GM12878 (cell line): ENCODE data around the gene XRCC4. TPM values are rescaled to one million over a fixed set of nuclear protein-coding genes. Genes with fewer than 3 reads are reported as not detected.

Experiments used
- ATAC-seq: fragments of 200-7000 bp; cut with Tn5 transposase; 3 replicates; pipeline ENCODE4 v1.9.1; 2020; ENCODE audit warnings: mild to moderate bottlenecking, moderate library complexity
- BruUV-seq: library from RNA; stranded (reverse); fragments of 400-500 nt; replicated peaks from 2 replicates; lab custom pipeline; 2021; lab: Mats Ljungman, UMichigan
- CTCF ChIA-PET: fragments of 300-600 bp; sonication (Branson Sonifier 250); formaldehyde crosslinking; extraction: SDS; loops from one replicate; lab custom pipeline; 2021; ENCODE audit warnings: inconsistent platforms; lab: Yijun Ruan, JAX
- POLR2A ChIA-PET: fragments of 350-600 bp; formaldehyde crosslinking; extraction: SDS; loops from one replicate; lab custom pipeline; 2021; ENCODE audit warnings: inconsistent platforms; lab: Charles Lee
- RAD21 ChIA-PET: fragments of 300-600 bp; sonication (Branson Sonifier 250); formaldehyde crosslinking; loops from one replicate; lab custom pipeline; 2023; ENCODE audit warnings: antibody characterized with exemption; ENCODE audit not compliant: unreplicated experiment; lab: Charles Lee
- SMC1A ChIA-PET: fragments of 300-600 bp; sonication (Branson Sonifier 250); formaldehyde crosslinking; loops from one replicate; lab custom pipeline; 2023; ENCODE audit not compliant: unreplicated experiment, uncharacterized antibody; lab: Charles Lee
- DNase-seq: peaks from one replicate; pipeline ENCODE4 v3.0.0-alpha.2; 2011; ENCODE audit warnings: low read depth, low spot score
- FAIRE-seq: peaks from 3 replicates; lab custom pipeline; 2011; peaks lifted over from hg19 to GRCh38; lab: Jason Lieb, UNC
- H2AFZ ChIP-seq: 2 replicates; pipeline ENCODE4 v1.6.0; 2011; ENCODE audit warnings: low read depth, low read length, control low read depth; ENCODE audit not compliant: control insufficient read depth
- H3K27ac ChIP-seq: 2 replicates; pipeline ENCODE4 v1.5.1; 2011; ENCODE audit warnings: control low read depth; ENCODE audit not compliant: control insufficient read depth, insufficient read depth
- H3K27me3 ChIP-seq, 2 experiments: replicated peaks in 1 of 2; 2 replicates each; pipeline versions ENCODE4 v1.6.0 to v1.6.1; 2011; ENCODE audit warnings: low read length in 1 of 2; ENCODE audit not compliant: control insufficient read depth in 2 of 2, insufficient read depth in 2 of 2
- H3K36me3 ChIP-seq, 2 experiments: 2 replicates each; pipeline ENCODE4 v1.5.1; 2011; ENCODE audit warnings: low read length in 1 of 2; ENCODE audit not compliant: control insufficient read depth in 2 of 2, insufficient read depth in 2 of 2
- H3K4me1 ChIP-seq: 2 replicates; pipeline ENCODE4 v1.6.1; 2011; ENCODE audit warnings: mild to moderate bottlenecking, low read length, moderate library complexity, mixed read lengths; ENCODE audit not compliant: control insufficient read depth, insufficient read depth
- H3K4me2 ChIP-seq: 2 replicates; pipeline ENCODE4 v1.6.0; 2011; ENCODE audit warnings: control low read depth; ENCODE audit not compliant: control insufficient read depth, insufficient read depth
- H3K4me3 ChIP-seq: fragments of 200-600 bp; sonication (generic); 2 replicates; pipeline ENCODE4 v1.5.1; 2016
- H3K79me2 ChIP-seq: 2 replicates; pipeline ENCODE4 v1.6.0; 2011; ENCODE audit warnings: low read length; ENCODE audit not compliant: control insufficient read depth, insufficient read depth
- H3K9ac ChIP-seq: 2 replicates; pipeline ENCODE4 v1.8.0; 2011; ENCODE audit warnings: low read length, control low read depth, mixed read lengths; ENCODE audit not compliant: control insufficient read depth, insufficient read depth
- H3K9me3 ChIP-seq: replicated peaks from 3 replicates; pipeline ENCODE4 v1.5.1; 2011; ENCODE audit warnings: mild to moderate bottlenecking, low read length; ENCODE audit not compliant: control insufficient read depth, insufficient read depth
- H4K20me1 ChIP-seq: 2 replicates; pipeline ENCODE4 v1.6.0; 2011; ENCODE audit not compliant: control insufficient read depth, insufficient read depth
- ATF7 ChIP-seq: fragments of 450-650 bp; IDR thresholded peaks from 2 replicates; pipeline ENCODE4 v1.6.1; 2016; ENCODE audit warnings: low read depth, mild to moderate bottlenecking
- CEBPB ChIP-seq, 2 experiments: fragments of 150-350 bp in 1 of 2; IDR thresholded peaks; 2 replicates each; pipeline ENCODE4 v1.6.1; 2012 to 2014; ENCODE audit warnings: low read depth in 2 of 2, low read length in 2 of 2, borderline replicate concordance in 1 of 2, inconsistent platforms in 1 of 2
- CREB1 ChIP-seq: IDR thresholded peaks from 2 replicates; pipeline ENCODE4 v1.6.1; 2012; ENCODE audit warnings: low read depth, mild to moderate bottlenecking, inconsistent platforms
- CTCF ChIP-seq, 3 experiments: IDR thresholded peaks in 2 of 3; conservative IDR thresholded peaks in 1 of 3; 2 replicates each; pipeline ENCODE4 v1.5.1; 2011; ENCODE audit warnings: low read depth in 3 of 3, low read length in 3 of 3, mild to moderate bottlenecking in 3 of 3, control low read depth in 2 of 3, moderate library complexity in 2 of 3, inconsistent platforms in 1 of 3, mixed read lengths in 1 of 3; ENCODE audit not compliant: control insufficient read depth in 2 of 3, insufficient read depth in 1 of 3; ENCODE audit errors: extremely low read depth in 1 of 3
- CUX1 ChIP-seq: IDR thresholded peaks from 2 replicates; pipeline ENCODE4 v1.6.1; 2012; ENCODE audit warnings: improper control_type of control experiment, low read depth, low read length; ENCODE audit not compliant: insufficient replicate concordance
- ETV6 ChIP-seq, 2 experiments: fragments of 450-650 bp in 1 of 2; IDR thresholded peaks in 1 of 2; conservative IDR thresholded peaks in 1 of 2; 2 replicates each; pipeline ENCODE4 v1.6.1; 2014; ENCODE audit warnings: antibody characterized with exemption in 1 of 2, borderline replicate concordance in 1 of 2, low read depth in 1 of 2, mild to moderate bottlenecking in 1 of 2, moderate library complexity in 1 of 2
- HDAC2 ChIP-seq: fragments of 200-600 bp; sonication (generic); IDR thresholded peaks from 2 replicates; pipeline ENCODE4 v1.6.1; 2017
- KAT2A ChIP-seq: conservative IDR thresholded peaks from 2 replicates; pipeline ENCODE4 v1.6.1; 2011; ENCODE audit warnings: low read depth, low read length; ENCODE audit not compliant: control insufficient read depth
- LARP7 ChIP-seq: fragments of 450-650 bp; IDR thresholded peaks from 2 replicates; pipeline ENCODE4 v1.6.1; 2017; ENCODE audit warnings: mild to moderate bottlenecking
- MEF2B ChIP-seq: fragments of 450-650 bp; IDR thresholded peaks from 2 replicates; pipeline ENCODE4 v1.6.1; 2018; ENCODE audit warnings: mild to moderate bottlenecking, moderate library complexity; ENCODE audit not compliant: partially characterized antibody, poor library complexity, severe bottlenecking
- MTA3 ChIP-seq: IDR thresholded peaks from 2 replicates; pipeline ENCODE4 v1.6.1; 2012; ENCODE audit warnings: low read length, inconsistent platforms, borderline replicate concordance
- NFYA ChIP-seq: IDR thresholded peaks from 2 replicates; pipeline ENCODE4 v1.6.1; 2011; ENCODE audit warnings: low read depth, mild to moderate bottlenecking, low read length, improper control_type of control experiment, borderline replicate concordance
- NR2C2 ChIP-seq: IDR thresholded peaks from 2 replicates; pipeline ENCODE4 v1.6.1; 2011; ENCODE audit warnings: borderline replicate concordance, low read depth; ENCODE audit not compliant: control insufficient read depth, insufficient read length
- RAD21 ChIP-seq: IDR thresholded peaks from 2 replicates; pipeline ENCODE4 v1.6.1; 2011; ENCODE audit warnings: mild to moderate bottlenecking, low read depth, low read length, moderate library complexity; ENCODE audit not compliant: insufficient read depth
- SPI1 ChIP-seq: IDR thresholded peaks from 2 replicates; pipeline ENCODE4 v1.6.1; 2011; ENCODE audit warnings: low read depth, mild to moderate bottlenecking, low read length, moderate library complexity, borderline replicate concordance; ENCODE audit not compliant: insufficient read depth
- USF1 ChIP-seq: IDR thresholded peaks from 2 replicates; pipeline ENCODE4 v1.6.1; 2011; ENCODE audit warnings: borderline replicate concordance, low read depth, mild to moderate bottlenecking, moderate library complexity, mixed read lengths, low read length; ENCODE audit not compliant: insufficient read depth; ENCODE audit errors: extremely low read length
- WGBS: methylation state at CpG from one replicate; pipeline ENCODE4 v1.1.6; 2016; ENCODE audit warnings: low lambda C conversion rate; ENCODE audit not compliant: insufficient replicate concordance, insufficient coverage; ENCODE audit errors: missing lambda C conversion rate; 5-methylcytosine and 5-hydroxymethylcytosine counted together
- in situ Hi-C: fragments of 300-500 bp; cut with MboI; formaldehyde crosslinking; loops from 9 replicates; pipeline ENCODE4 v1.14.3; 2018; ENCODE audit warnings: mixed read lengths
- intact Hi-C: fragments of 100-400 bp; cut with micrococcal nuclease; formaldehyde crosslinking; loops from one replicate; pipeline ENCODE4 v1.14.2; 2022; ENCODE audit not compliant: unreplicated experiment
- polyA plus RNA-seq, 11 experiments: library from polyadenylated mRNA; depleted of rRNA in 4 of 11; unstranded in 6 of 11; stranded (reverse) in 5 of 11; fragments of >200 nt; fragmentation: Nextera tagmentation in 4 of 11; fragmentation: Illumina TruSeq in 1 of 11; extraction: Ambion mirVana in 4 of 11; extraction: Trizol in 1 of 11; gene quantifications; 1 replicate in 1 of 11; 2 replicates in 10 of 11; pipeline versions ENCODE4 v1.2.1 to v1.2.3, GENCODE V29; 2011 to 2016; ENCODE audit warnings: inconsistent platforms in 2 of 11, missing spikeins in 2 of 11, low read depth in 1 of 11
- total RNA-seq, 4 experiments: library from RNA; depleted of rRNA in 3 of 4; stranded (reverse); fragments of >200 nt in 3 of 4; fragmentation: Illumina TruSeq in 1 of 4; extraction: Trizol in 1 of 4; gene quantifications; 2 replicates each; pipeline versions ENCODE4 v1.2.1 to v1.2.3, GENCODE V29; 2013 to 2021

The XRCC4 gene
- total and polyA plus RNA-seq, 10 of the 15 experiments (the other 5 are each of a cell fraction or from before 2014, with no cell fraction given), result 12.1 to 53.6 (median 25.8) TPM

- intact Hi-C loops, result no loop called here
- H3K27me3 ChIP-seq, result no peaks in the 10 kb centered on the region
- SMC1A ChIA-PET, result interaction anchor here (0.6 to 1.7 kb wide), 7 partner anchors 11 to 249 kb away, joined by 3 to 6 read pairs (median 4); no protein-coding TSS in a partner anchor
- no peak for ATAC-seq
- H3K9ac ChIP-seq, result no peak overlapping the region
- no peak overlapping the region for H3K27ac ChIP-seq
- CTCF ChIA-PET, result interaction anchor here (1.1 kb wide), 1 partner anchor 8 kb away, joined by 3 read pairs; no protein-coding TSS in a partner anchor
- H3K36me3 ChIP-seq, result no peaks in the 10 kb centered on the region
- TF ChIP-seq CTCF (IDR thresholded peaks at IDR 0.05 in 2 of 3, conservative IDR thresholded peaks at IDR 0.05 in 1 of 3; ENCODE audit: control insufficient read depth in 2 of 3, extremely low read depth in 1 of 3, insufficient read depth in 1 of 3, low read depth in 3 of 3, low read length in 3 of 3) (no peak), CREB1 (no peak), SPI1 (no peak), CUX1 (no peak), ATF7 (no peak), USF1 (no peak), HDAC2 (no peak), NR2C2 (no peak), MEF2B (no peak), CEBPB (IDR thresholded peaks at IDR 0.05; ENCODE audit: borderline replicate concordance in 1 of 2, low read depth in 2 of 2, low read length in 2 of 2) (no peak), MTA3 (no peak), LARP7 (no peak), ETV6 (conservative IDR thresholded peaks at IDR 0.05 in 1 of 2, IDR thresholded peaks at IDR 0.05 in 1 of 2; ENCODE audit: borderline replicate concordance in 1 of 2, low read depth in 1 of 2) (no peak), KAT2A (no peak), NFYA (no peak), RAD21 (no peak)
- TF ChIP-seq, all 136 proteins: peak for 0
- Histone ChIP-seq H3K4me2 (no peak overlapping the region), H3K4me1 (no peaks in the 10 kb centered on the region), H3K9me3 (no peaks in the 10 kb centered on the region), H3K79me2 (no peaks in the 10 kb centered on the region), H4K20me1 (no peaks in the 10 kb centered on the region), H2AFZ (no peak overlapping the region), H3K4me3 (no peak overlapping the region)
- ChIA-PET RAD21 (interaction anchor here (0.7 kb wide), 1 partner anchor 114 kb away, joined by 4 read pairs; no protein-coding TSS in a partner anchor), POLR2A (no interaction called here)
- in situ Hi-C loops, result no loop called here
- WGBS, result 97% methylated on average over 2 of the region's 2 CpGs
- FAIRE-seq, result no peak
- no TSS peak for BruUV-seq
- DNase-seq, result no peak
These were observed 203.8 kb downstream of the XRCC4 start for GRCh38 chr5:83281176-83281575.
